Upper lobe of left lung (tissue), 4 donors: Measurements from ENCODE around the gene UGT1A4.

Experiments
- POLR2A ChIP-seq, 4 donors: fragments of 450-650 bp; IDR thresholded peaks; one replicate each; pipeline ENCODE4 v1.5.1; 2016 to 2017; ENCODE audit warnings: antibody characterized with exemption in 4 of 4, mild to moderate bottlenecking in 2 of 4
- POLR2AphosphoS5 ChIP-seq, 2 donors: sonication (generic); formaldehyde crosslinking; IDR thresholded peaks; one replicate each; pipeline ENCODE4 v1.5.1; 2017; ENCODE audit warnings: antibody characterized with exemption in 2 of 2
- TF ChIP-seq, protein P1 (sequence below), 6 experiments: fragments of 450-650 bp in 4 of 6; fragments of 200-600 bp in 2 of 6; sonication (generic) in 2 of 6; IDR thresholded peaks; one replicate each; pipeline ENCODE4 v1.5.1; 2016 to 2019; ENCODE audit warnings: antibody characterized with exemption in 6 of 6

DNA sequence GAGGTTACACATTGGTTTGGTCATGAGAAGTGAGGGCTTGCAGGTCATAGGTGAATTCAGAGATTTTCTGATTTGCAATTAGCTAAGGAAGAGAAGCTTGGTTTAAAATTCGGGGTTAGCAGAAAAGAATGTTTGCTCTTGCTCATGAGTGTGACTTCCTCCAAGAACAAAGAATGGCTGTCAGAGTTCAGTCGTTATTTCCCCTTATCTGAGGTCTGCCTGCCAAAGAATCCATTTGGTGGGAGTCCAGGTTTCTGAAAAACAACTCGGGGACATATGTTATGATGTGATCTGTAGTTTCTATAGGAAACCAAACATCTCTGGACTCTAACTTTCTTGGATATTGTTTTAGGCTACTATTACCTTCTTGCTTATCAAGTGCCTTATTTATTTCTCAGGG lies 29.0 kb upstream of the UGT1A4 start:
- TF ChIP-seq, protein P1, sequence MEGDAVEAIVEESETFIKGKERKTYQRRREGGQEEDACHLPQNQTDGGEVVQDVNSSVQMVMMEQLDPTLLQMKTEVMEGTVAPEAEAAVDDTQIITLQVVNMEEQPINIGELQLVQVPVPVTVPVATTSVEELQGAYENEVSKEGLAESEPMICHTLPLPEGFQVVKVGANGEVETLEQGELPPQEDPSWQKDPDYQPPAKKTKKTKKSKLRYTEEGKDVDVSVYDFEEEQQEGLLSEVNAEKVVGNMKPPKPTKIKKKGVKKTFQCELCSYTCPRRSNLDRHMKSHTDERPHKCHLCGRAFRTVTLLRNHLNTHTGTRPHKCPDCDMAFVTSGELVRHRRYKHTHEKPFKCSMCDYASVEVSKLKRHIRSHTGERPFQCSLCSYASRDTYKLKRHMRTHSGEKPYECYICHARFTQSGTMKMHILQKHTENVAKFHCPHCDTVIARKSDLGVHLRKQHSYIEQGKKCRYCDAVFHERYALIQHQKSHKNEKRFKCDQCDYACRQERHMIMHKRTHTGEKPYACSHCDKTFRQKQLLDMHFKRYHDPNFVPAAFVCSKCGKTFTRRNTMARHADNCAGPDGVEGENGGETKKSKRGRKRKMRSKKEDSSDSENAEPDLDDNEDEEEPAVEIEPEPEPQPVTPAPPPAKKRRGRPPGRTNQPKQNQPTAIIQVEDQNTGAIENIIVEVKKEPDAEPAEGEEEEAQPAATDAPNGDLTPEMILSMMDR (IDR thresholded peaks at IDR 0.05): no peak
- no peak for TF ChIP-seq POLR2A (IDR thresholded peaks at IDR 0.05)
- no peak for TF ChIP-seq POLR2AphosphoS5 (IDR thresholded peaks at IDR 0.05)
